Adrenal gland (tissue), 5 donors: ENCODE data around the gene MTMR10.

Experiments used
- CTCF ChIP-seq, 6 experiments: fragments of 450-650 bp in 4 of 6; fragments of 200-600 bp in 2 of 6; sonication (generic) in 1 of 6; IDR thresholded peaks; 1 replicate in 5 of 6; 2 replicates in 1 of 6; pipeline versions ENCODE4 v1.5.1 to v1.8.0; 2016 to 2021; ENCODE audit warnings: antibody characterized with exemption in 6 of 6, mild to moderate bottlenecking in 2 of 6, moderate library complexity in 1 of 6
- POLR2A ChIP-seq, 2 donors: fragments of 450-650 bp; IDR thresholded peaks; one replicate each; pipeline ENCODE4 v1.6.1; 2017; ENCODE audit warnings: antibody characterized with exemption in 2 of 2, mild to moderate bottlenecking in 2 of 2, moderate library complexity in 1 of 2
- donor health status: DM: no; HTN: no; CAD: no.

- no peak for TF ChIP-seq CTCF (IDR thresholded peaks at IDR 0.05)
- no peak for TF ChIP-seq POLR2A (IDR thresholded peaks at IDR 0.05)
Observed at GRCh38 chr15:30895461-30896210, 95.8 kb downstream of the MTMR10 start.
